HG02610 (cell line): Measurements from ENCODE around the gene NOXA1.

Experiments used
- ATAC-seq: cut with Tn5 transposase; IDR thresholded peaks from one replicate; pipeline ENCODE4 v1.9.1; 2021; ENCODE audit warnings: mild to moderate bottlenecking, moderate library complexity; ENCODE audit not compliant: unreplicated experiment

Gene NOXA1

DNA sequence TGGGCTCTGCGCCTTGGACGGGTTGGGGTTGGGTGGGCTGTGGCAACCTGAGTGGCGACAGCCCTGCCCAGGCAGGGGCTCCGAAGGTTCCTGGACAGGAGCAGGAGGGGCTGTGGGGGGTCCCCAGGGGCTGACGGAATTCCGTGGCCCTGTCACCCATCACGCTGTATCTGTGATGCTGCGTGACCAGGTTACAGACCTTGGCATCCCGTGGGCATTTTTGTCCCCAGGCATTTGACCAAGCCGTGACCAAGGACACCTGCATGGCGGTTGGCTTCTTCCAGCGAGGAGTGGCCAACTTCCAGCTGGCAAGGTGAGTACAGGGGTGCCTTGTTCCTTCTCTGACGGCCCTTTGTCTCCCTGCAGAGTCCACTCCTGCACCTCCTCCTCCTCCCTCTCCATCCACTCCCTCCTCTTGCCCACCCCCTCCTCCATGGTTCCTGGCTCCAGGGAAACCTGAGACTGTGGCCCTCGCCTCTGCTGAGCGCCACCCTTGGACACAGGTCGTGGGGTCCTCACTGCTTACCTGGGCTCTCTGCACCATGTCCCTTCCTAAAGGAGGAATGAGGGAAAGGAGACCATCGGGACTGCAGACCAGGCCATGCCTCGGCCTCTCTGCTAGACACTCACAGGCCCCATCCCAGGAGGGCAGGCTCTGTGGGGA, 3.0 kb downstream of the NOXA1 start:
- ATAC-seq: no peak

GRCh38 chr9:137427454-137428310, 4.5 kb downstream of the NOXA1 start:
- no peak for ATAC-seq

GRCh38 chr9:137428311-137428630, 5.1 kb downstream of the NOXA1 start:
- ATAC-seq: no peak

DNA sequence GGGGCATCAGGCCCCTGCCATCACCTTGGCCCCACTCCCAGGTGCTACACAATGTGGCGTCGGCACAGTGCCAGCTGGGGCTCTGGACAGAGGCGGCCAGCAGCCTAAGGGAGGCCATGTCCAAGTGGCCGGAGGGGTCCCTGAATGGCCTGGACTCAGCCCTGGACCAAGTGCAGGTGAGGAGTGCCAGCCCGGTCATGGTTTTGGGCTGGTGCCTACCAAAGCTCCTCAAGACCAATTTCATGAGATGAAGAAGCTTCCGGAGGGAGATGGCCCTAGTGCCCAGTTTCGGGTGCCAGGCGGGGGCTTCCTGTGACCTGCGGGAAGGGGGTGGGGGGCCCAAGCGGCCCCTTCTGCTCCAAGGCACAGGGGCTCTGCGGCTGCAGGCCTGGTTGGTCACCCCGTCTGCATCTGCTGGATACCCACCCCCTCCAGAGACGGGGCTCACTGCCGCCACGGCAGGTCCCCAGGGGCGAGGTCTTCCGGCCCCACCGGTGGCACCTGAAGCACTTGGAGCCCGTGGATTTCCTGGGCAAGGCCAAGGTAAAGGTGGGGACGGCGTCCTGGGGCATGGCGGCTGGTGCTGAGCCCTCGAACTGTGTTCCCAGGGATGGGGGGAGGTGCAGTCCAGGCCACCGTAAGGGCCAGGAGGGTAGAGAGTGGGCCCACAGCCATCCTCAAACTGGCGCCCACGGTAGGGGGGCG, 5.8 kb downstream of the NOXA1 start:
- ATAC-seq: no peak

DNA sequence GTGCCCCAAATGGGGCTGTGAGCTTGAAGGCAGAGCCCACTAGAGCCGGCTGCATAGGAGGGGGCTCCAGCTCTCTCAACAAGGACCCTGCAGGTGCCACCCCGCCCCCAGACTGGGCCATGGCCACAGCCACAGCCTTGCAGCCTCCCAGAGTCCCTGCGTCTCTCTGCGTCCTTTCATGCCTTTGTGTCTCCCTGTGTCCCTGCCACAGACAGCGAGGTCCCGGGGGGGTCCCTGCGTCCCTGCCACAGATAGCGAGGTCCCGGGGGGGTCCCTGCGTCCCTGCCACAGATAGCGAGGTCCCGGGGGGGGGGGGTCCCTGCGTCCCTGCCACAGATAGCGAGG, 6.3 kb downstream of the NOXA1 start:
- ATAC-seq: no peak

DNA sequence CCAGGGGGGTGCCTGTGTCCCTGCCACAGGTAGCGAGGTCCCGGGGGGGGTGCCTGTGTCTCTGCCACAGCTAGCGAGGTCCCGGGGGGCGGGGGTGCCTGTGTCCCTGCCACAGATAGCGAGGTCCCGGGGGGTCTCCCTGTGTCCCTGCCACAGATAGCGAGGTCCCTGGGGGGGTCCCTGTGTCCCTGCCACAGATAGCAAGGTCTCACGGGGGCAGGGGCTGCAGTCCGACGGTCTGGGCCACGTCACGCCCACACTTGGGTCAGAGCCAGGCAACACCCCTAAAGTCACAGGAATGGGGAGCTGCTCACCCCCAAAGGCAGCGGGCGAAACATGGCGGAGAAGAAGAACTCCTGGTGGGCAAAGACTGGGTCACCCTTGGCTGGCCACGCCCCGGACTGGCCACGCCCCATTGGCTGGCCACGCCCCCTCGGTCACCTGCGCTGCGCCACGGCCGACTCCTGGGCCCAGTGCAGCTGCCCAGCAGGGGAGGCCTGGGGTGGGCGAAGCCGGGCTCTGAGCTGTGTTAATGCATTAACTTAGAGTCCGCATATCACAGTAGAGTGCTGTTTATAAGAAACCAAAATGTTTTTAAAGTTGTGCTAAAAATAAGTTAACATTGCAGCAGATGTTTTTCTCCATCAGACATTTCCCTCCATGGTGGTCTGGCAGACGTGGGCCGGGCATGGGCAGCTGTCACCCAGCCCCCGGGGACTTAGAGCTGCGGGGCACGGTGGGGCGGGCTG, 7.0 kb downstream of the NOXA1 start:
- ATAC-seq: no peak

GRCh38 chr9:137430723-137431415, 7.7 kb downstream of the NOXA1 start:
- no peak for ATAC-seq

DNA sequence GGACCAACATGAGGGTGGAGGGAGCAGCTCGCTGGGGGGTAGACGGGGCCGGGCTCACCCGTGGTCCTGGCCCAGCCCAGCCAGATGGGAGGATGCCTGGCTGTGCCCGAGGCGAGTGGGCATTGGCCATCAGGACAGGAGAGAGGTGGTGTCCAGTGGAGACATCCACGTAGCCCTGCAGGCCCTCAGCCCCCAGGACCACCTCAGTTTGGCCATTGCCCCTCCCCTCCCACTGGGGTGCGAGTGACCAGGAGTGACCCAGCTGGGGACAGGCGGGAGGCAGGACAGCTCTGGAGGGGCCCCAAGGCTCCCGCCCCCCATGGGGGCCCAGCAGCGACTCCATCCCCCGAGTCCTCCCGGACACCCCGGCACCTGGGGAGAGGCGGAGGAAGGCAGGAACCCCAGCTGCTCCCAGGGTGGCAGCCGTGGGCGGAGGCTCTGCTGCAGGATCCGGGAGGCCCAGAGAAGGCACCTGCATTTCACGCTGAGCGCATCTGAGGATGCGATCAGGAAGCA, 8.3 kb downstream of the NOXA1 start:
- no peak for ATAC-seq

GRCh38 chr9:137432687-137433348, 9.6 kb downstream of the NOXA1 start:
- no peak for ATAC-seq

- no peak for ATAC-seq
Measured at GRCh38 chr9:137433349-137433915, 10.2 kb downstream of the NOXA1 start.

- no peak for ATAC-seq
Measured at GRCh38 chr9:137433916-137434431, 10.8 kb downstream of the NOXA1 start.

GRCh38 chr9:137434498-137435380, 11.5 kb downstream of the NOXA1 start:
- no peak for ATAC-seq

- ATAC-seq: no peak
Measured at GRCh38 chr9:137435381-137435891, 12.2 kb downstream of the NOXA1 start.

- ATAC-seq: no peak
Measured at GRCh38 chr9:137435980-137436760, 13.0 kb downstream of the NOXA1 start.

DNA sequence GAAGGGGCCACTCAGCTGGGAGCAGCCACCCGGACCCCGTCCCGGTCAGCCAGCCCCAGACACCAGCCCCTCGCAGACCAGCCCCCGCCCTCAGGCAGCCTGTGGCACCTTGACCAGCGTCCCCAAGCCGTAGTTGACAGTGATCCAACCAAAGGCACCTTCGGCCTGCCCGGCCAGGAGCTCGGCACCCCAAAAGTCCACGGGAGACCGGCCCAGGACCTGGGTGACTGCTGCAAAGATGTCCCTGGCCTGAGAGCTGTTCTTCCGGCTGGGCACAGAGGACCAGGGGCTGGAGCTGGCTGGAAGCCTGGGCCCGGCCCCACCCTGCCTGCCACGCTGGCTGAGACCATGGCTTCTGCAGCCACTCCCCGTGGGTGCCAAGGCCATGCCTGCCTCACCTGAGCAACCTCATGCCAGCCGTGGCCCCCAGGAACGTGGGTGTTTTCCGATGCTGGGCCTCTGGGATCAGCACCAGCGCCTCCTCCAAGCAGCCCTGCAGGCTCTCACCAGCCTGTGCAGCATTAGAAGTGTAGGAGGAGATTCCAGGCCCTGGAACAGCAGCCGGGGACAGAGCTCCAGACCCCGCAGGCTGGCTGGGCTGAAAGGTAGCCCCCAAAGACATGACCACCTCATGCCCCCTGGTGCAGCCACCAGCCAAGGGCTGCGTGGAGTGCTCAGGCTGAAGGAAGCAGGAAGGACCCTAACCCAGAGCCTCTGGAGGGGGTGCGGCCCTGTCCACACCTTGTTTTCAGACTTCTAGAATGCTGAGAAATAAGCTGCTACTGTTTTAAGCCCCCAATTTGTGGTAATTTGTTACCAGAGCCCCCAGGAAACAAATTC, 13.8 kb downstream of the NOXA1 start:
- no peak for ATAC-seq
